ENCODE measurements around the gene ACO2. TPM values are rescaled to one million over a fixed set of nuclear protein-coding genes. Genes with fewer than 3 reads are reported as not detected.
A peak's percentile ranks its signal among the peaks of the same experiment; 100 is the strongest.

Gene ACO2
- total RNA-seq, 1 donor from 2014 or later, result 67.2 TPM

GRCh38 chr22:41478891-41479521 lies 10.1 kb downstream of the ACO2 start:
- Histone ChIP-seq H3K27me3 (ENCODE audit: insufficient read depth, low read length) (no peaks in the 10 kb centered on the region), H3K36me3 (ENCODE audit: insufficient read depth, low read length) (no peaks in the 10 kb centered on the region), H3K9ac (ENCODE audit: low read length) (peak overlapping the region; percentile 68), H3K4me1 (ENCODE audit: insufficient read depth, low read length) (peaks cover 45% of the 10 kb centered on the region), H3K4me2 (ENCODE audit: low read length) (peak overlapping the region; percentile 64), H3K9me3 (ENCODE audit: insufficient read depth, low read depth, low read length) (no peaks in the 10 kb centered on the region), H4K20me1 (ENCODE audit: insufficient read depth, low read length) (peaks cover 74% of the 10 kb centered on the region), H3K79me2 (ENCODE audit: insufficient read depth, low read length) (peaks cover 80% of the 10 kb centered on the region), H2AFZ (ENCODE audit: low read depth, low read length) (no peak overlapping the region), H3K27ac (ENCODE audit: low read depth, low read length) (peak overlapping the region; percentile 17), H3K4me3 (ENCODE audit: insufficient read depth, low read depth, low read length) (no peak overlapping the region)
- Mint-ChIP-seq H3K4me1 (ENCODE audit: low read depth, unreplicated experiment) (peaks cover 35% of the 10 kb centered on the region), H3K4me3 (ENCODE audit: unreplicated experiment) (peak overlapping the region; percentile 40), H3K27ac (ENCODE audit: unreplicated experiment) (peak overlapping the region; percentile 47), H3K9me3 (ENCODE audit: unreplicated experiment) (no peaks in the 10 kb centered on the region), H3K36me3 (ENCODE audit: low read depth, unreplicated experiment) (no peaks in the 10 kb centered on the region), H3K27me3 (ENCODE audit: low read depth, unreplicated experiment) (no peaks in the 10 kb centered on the region)
- DNase-seq (ENCODE audit: low read depth), result no peak
- no peak for FAIRE-seq
- TF ChIP-seq, protein P1, sequence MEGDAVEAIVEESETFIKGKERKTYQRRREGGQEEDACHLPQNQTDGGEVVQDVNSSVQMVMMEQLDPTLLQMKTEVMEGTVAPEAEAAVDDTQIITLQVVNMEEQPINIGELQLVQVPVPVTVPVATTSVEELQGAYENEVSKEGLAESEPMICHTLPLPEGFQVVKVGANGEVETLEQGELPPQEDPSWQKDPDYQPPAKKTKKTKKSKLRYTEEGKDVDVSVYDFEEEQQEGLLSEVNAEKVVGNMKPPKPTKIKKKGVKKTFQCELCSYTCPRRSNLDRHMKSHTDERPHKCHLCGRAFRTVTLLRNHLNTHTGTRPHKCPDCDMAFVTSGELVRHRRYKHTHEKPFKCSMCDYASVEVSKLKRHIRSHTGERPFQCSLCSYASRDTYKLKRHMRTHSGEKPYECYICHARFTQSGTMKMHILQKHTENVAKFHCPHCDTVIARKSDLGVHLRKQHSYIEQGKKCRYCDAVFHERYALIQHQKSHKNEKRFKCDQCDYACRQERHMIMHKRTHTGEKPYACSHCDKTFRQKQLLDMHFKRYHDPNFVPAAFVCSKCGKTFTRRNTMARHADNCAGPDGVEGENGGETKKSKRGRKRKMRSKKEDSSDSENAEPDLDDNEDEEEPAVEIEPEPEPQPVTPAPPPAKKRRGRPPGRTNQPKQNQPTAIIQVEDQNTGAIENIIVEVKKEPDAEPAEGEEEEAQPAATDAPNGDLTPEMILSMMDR (IDR thresholded peaks at IDR 0.05; ENCODE audit: insufficient read depth, low read depth, low read length), result no peak
- no peak for TF ChIP-seq EZH2 (IDR thresholded peaks at IDR 0.05; ENCODE audit: insufficient read depth, low read length)

GRCh38 chr22:41479671-41480396 lies 10.9 kb downstream of the ACO2 start:
- H3K27ac ChIP-seq (ENCODE audit: low read depth, low read length), result peak overlapping the region; percentile 56
- H3K27me3 Mint-ChIP-seq (ENCODE audit: low read depth, unreplicated experiment), result no peaks in the 10 kb centered on the region
- H4K20me1 ChIP-seq (ENCODE audit: insufficient read depth, low read length), result peaks cover 76% of the 10 kb centered on the region
- H3K36me3 ChIP-seq (ENCODE audit: insufficient read depth, low read length), result no peaks in the 10 kb centered on the region
- peaks cover 36% of the 10 kb centered on the region for H3K4me1 Mint-ChIP-seq (ENCODE audit: low read depth, unreplicated experiment)
- no peaks in the 10 kb centered on the region for H3K36me3 Mint-ChIP-seq (ENCODE audit: low read depth, unreplicated experiment)
- peak overlapping the region; percentile 57 for H3K4me3 Mint-ChIP-seq (ENCODE audit: unreplicated experiment)
- H3K27me3 ChIP-seq (ENCODE audit: insufficient read depth, low read length), result no peaks in the 10 kb centered on the region
- no peak overlapping the region for H2AFZ ChIP-seq (ENCODE audit: low read depth, low read length)
- H3K9me3 ChIP-seq (ENCODE audit: insufficient read depth, low read depth, low read length), result no peaks in the 10 kb centered on the region
- H3K4me3 ChIP-seq (ENCODE audit: insufficient read depth, low read depth, low read length), result no peak overlapping the region
- peaks cover 85% of the 10 kb centered on the region for H3K79me2 ChIP-seq (ENCODE audit: insufficient read depth, low read length)
- H3K27ac Mint-ChIP-seq (ENCODE audit: unreplicated experiment), result peak overlapping the region; percentile 58
- peaks cover 45% of the 10 kb centered on the region for H3K4me1 ChIP-seq (ENCODE audit: insufficient read depth, low read length)
- no peak for TF ChIP-seq EZH2 (IDR thresholded peaks at IDR 0.05; ENCODE audit: insufficient read depth, low read length)
- TF ChIP-seq, protein P1 (IDR thresholded peaks at IDR 0.05; ENCODE audit: insufficient read depth, low read depth, low read length), result no peak
- no peaks in the 10 kb centered on the region for H3K9me3 Mint-ChIP-seq (ENCODE audit: unreplicated experiment)
- H3K9ac ChIP-seq (ENCODE audit: low read length), result peak overlapping the region; percentile 68
- peak; percentile 58 for DNase-seq (ENCODE audit: low read depth)
- no peak for FAIRE-seq
- peak overlapping the region; percentile 64 for H3K4me2 ChIP-seq (ENCODE audit: low read length)

DNA sequence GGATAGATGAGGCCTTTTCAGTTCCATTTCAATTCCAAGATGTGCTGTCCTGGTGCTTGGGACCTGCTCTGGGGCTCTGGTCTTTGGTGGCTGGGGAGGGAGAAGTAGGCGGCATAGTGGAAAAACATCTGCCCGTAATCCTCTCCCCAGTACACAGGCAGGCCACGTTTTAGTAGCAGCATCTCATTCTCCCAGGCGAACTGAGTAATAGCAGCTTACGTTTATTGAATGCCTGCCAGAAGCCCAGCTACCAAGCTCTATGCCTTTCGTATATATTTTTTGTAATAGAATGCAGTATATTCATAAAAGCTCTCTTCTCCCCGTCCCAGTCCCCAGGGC lies 11.4 kb downstream of the ACO2 start:
- no peaks in the 10 kb centered on the region for H3K27me3 ChIP-seq (ENCODE audit: insufficient read depth, low read length)
- H2AFZ ChIP-seq (ENCODE audit: low read depth, low read length), result no peak overlapping the region
- DNase-seq (ENCODE audit: low read depth) (peak; percentile 72), FAIRE-seq (no peak)
- H4K20me1 ChIP-seq (ENCODE audit: insufficient read depth, low read length), result peaks cover 76% of the 10 kb centered on the region
- no peaks in the 10 kb centered on the region for H3K27me3 Mint-ChIP-seq (ENCODE audit: low read depth, unreplicated experiment)
- H3K27ac ChIP-seq (ENCODE audit: low read depth, low read length), result peak overlapping the region; percentile 56
- no peaks in the 10 kb centered on the region for H3K9me3 ChIP-seq (ENCODE audit: insufficient read depth, low read depth, low read length)
- H3K4me1 Mint-ChIP-seq (ENCODE audit: low read depth, unreplicated experiment), result peaks cover 36% of the 10 kb centered on the region
- TF ChIP-seq, protein P1 (IDR thresholded peaks at IDR 0.05; ENCODE audit: insufficient read depth, low read depth, low read length), result no peak
- TF ChIP-seq EZH2 (IDR thresholded peaks at IDR 0.05; ENCODE audit: insufficient read depth, low read length), result no peak
- peak overlapping the region; percentile 10 for H3K27ac Mint-ChIP-seq (ENCODE audit: unreplicated experiment)
- peak overlapping the region; percentile 64 for H3K4me2 ChIP-seq (ENCODE audit: low read length)
- H3K36me3 ChIP-seq (ENCODE audit: insufficient read depth, low read length), result no peaks in the 10 kb centered on the region
- peaks cover 45% of the 10 kb centered on the region for H3K4me1 ChIP-seq (ENCODE audit: insufficient read depth, low read length)
- peaks cover 83% of the 10 kb centered on the region for H3K79me2 ChIP-seq (ENCODE audit: insufficient read depth, low read length)
- H3K9me3 Mint-ChIP-seq (ENCODE audit: unreplicated experiment), result no peaks in the 10 kb centered on the region
- no peak overlapping the region for H3K4me3 ChIP-seq (ENCODE audit: insufficient read depth, low read depth, low read length)
- no peaks in the 10 kb centered on the region for H3K36me3 Mint-ChIP-seq (ENCODE audit: low read depth, unreplicated experiment)
- peak overlapping the region; percentile 68 for H3K9ac ChIP-seq (ENCODE audit: low read length)
- H3K4me3 Mint-ChIP-seq (ENCODE audit: unreplicated experiment), result no peak overlapping the region

Data from astrocyte (in vitro differentiated cells and primary cell).